HG03280 (cell line): Measurements from ENCODE around the gene CDK14.
"Not testable (repeated sequence)": the region's sequence is repeated elsewhere in the genome, so short reads cannot be mapped to it uniquely, and the experiment has no call there.

ENCODE experiments used
- ATAC-seq: cut with Tn5 transposase; IDR thresholded peaks from one replicate; pipeline ENCODE4 v1.9.1; 2021; ENCODE audit warnings: mild to moderate bottlenecking, moderate library complexity; ENCODE audit not compliant: unreplicated experiment

Gene CDK14

GRCh38 chr7:90713628-90714027 is 117.5 kb downstream of the CDK14 start:
- ATAC-seq = no peak

DNA sequence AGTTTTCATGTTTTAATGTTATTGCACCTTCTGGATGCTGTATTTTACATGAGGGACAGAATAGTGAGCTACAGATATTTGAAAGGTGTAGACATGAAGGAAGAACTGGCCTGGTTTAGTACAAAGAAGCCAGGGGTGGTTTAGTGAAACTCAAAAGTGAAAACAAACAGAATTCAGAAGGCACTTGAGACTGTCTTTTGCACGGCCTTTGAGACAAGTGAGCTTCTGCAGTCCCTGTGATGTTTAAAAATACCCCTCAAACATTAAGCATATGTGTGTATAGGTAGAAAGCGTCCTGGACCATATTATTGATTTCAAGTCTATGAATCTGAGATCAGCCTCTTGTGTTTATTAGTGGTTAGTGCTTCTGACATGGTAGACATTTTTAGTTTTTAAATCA is 118.9 kb downstream of the CDK14 start:
- peak; percentile 54 for ATAC-seq

DNA sequence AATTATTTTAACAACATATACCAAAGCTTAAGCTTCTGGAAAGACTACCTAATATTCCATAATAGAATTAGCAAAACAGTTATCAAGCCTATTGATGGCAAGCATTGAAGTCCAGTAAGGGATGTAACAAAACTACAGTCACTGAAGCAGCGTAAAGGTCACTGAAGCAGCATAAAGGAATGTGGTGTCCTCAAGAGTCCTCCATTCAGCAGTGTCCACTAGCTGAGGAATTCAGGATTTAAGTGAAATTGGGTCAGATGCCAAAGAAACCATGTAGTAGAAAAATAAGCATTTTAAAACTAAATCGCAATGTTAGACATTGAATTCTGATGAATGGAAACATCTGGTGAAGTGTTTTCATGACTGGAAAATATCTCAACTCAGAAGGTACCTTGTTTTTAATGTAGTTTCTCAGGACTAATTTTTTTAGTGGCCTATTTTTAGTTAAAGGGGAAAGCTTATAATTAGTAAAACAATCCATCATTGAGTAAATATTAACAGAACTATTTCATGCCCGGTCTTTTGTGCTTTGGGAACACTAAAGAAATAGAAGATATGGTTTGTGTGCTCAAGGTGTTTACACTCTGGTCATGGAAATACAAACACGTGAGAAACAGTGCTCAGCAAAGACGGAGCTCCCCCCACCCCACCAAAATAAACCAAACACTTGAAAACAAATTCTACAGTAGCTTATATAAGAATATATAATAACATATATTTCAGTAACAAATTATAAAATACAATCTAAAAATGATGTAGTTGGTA is 121.4 kb downstream of the CDK14 start:
- ATAC-seq = no peak

DNA sequence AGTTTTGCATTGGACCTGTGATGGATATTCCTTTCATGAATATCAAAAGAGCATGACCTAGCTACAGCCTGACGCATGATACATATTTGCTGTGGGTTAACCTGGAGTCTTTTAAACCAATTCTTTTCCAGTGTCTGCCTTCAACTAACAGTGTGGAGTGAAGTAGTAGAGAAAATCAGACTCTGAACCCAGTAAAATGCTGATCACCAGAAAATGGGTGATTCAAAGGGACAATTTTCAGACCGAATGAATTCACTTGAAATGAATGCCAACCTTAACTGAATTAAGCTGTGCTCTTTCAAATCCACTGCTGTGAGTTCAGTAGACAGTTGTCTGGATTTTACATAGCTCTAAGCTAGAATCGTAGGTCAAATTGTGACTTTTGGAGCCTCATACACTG is 123.0 kb downstream of the CDK14 start:
- ATAC-seq = no peak

GRCh38 chr7:90720984-90721760 is 125.1 kb downstream of the CDK14 start:
- ATAC-seq = no peak

DNA sequence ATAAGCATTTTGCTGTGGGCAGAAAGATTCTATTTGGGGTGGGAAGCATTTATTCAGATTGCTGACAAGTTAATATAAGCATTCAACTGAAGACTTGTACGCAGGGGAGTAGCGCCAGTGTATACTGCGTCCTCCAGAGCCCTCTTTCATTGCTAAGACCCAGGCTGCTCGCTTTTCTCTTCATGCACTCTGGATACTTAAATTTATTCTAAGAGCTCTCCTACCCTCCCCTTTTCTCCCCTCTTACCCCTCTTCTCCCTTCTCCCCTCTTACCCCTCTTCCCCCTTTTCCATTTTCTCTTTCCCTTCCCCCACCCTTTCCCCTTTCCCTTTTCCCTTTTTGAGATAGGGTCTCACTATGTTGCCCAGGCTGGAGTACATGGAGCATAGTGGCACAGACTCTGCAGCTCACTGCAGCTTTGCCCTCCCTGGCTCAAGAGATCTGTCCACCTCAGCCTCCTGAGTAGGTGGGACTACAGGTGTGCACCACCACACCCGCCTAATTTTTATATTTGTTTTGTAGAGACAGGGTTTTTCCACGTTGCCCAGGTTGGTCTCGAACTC is 125.8 kb downstream of the CDK14 start:
- ATAC-seq = no peak

- ATAC-seq = no peak
Observed at GRCh38 chr7:90723233-90723632, 127.1 kb downstream of the CDK14 start.

DNA sequence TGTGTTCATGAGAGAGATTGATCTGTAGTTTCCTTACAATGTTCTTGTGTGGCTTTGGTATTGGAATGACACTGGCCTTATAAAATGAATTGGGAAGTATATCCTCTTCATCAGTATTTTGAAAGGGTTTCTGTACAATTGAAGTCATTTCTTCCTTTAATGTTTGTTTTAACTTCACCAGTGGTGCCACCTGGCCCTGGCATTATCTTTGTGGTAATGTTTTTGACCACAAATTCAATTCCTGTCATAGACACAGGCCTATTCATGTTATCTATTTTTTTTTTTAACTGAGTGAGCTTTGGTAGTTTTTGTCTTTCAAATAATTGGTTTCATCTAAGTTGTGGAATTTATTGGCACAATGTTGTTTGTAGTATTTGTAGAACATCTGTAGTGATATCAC is 127.7 kb downstream of the CDK14 start:
- ATAC-seq = no peak

- ATAC-seq = no peak
Observed at GRCh38 chr7:90726120-90726519, 130.0 kb downstream of the CDK14 start.

GRCh38 chr7:90726623-90727022 is 130.5 kb downstream of the CDK14 start:
- ATAC-seq = no peak

GRCh38 chr7:90727412-90727811 is 131.3 kb downstream of the CDK14 start:
- no peak for ATAC-seq

DNA sequence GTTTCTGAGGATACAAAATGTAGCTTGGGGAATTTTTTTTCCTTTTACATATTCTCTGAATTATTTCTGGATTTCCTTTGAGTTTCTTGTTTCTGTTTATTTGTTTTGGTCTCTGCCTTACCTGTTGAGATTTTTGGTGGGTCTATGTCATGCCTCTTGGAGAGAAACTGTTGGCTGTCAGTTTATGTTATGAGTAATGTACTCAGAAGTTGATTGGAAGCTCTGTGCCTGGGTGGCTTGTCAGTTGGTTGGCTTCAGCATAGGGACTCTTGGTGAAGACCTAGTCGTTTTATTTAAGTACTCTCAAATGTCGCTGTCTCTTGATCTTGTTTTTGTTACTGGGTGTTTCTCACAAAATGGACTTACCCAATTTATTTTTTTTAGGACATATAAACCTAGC is 132.4 kb downstream of the CDK14 start:
- ATAC-seq = no peak

- ATAC-seq = not testable (repeated sequence)
Observed at GRCh38 chr7:90735611-90736280, 139.6 kb downstream of the CDK14 start.

GRCh38 chr7:90736316-90736715 is 140.2 kb downstream of the CDK14 start:
- no peak for ATAC-seq

- ATAC-seq = peak; percentile 91
Observed at GRCh38 chr7:90736968-90737939, 141.1 kb downstream of the CDK14 start.

GRCh38 chr7:90738249-90738648 is 142.1 kb downstream of the CDK14 start:
- no peak for ATAC-seq

DNA sequence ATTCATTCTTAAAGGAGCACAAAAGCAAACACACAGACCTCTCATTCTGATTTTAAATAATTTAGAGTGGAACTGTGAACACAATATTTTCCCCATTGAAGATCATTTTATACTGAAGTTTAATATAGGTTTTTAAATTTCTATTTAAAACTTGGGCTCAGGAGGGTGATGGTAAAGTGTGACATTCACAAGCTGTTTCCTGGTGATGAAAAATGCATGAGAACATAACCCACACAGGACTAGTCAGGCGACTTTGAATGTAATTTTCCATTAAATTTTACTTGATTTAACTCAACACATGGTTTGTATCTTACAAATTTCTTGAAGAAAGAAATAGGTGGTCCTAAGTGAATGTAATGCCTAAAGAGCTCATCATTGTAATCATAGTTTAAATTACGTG is 143.6 kb downstream of the CDK14 start:
- no peak for ATAC-seq

DNA sequence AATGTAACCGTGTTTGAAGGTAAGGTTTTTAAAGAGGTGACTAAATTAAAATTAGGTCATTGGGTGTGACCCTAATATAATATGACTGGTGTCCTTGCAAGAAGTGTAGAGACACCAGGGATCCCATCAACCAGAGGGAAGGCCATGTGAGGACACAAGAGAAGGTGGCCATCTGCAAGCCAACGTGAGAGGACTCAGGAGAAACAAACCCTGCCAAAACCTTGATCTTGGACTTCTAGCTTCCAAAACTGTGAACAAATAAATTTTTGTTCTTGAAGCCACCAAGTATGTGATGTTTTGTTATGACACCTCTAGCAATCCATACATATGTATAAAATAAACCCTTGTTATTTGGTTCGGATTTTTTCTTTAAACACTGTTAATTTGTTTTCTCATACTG is 144.3 kb downstream of the CDK14 start:
- no peak for ATAC-seq

- ATAC-seq = no peak
Observed at GRCh38 chr7:90743626-90744025, 147.5 kb downstream of the CDK14 start.

- no peak for ATAC-seq
Observed at GRCh38 chr7:90747516-90747915, 151.4 kb downstream of the CDK14 start.
